ENCODE data around the gene DIRAS1.
"Not testable (repeated sequence)": the region's sequence is repeated elsewhere in the genome, so short reads cannot be mapped to it uniquely, and the experiment has no call there.

Gene DIRAS1

GRCh38 chr19:2726160-2726855 lies 5.1 kb upstream of the DIRAS1 start:
- no peak for DNase-seq

DNA sequence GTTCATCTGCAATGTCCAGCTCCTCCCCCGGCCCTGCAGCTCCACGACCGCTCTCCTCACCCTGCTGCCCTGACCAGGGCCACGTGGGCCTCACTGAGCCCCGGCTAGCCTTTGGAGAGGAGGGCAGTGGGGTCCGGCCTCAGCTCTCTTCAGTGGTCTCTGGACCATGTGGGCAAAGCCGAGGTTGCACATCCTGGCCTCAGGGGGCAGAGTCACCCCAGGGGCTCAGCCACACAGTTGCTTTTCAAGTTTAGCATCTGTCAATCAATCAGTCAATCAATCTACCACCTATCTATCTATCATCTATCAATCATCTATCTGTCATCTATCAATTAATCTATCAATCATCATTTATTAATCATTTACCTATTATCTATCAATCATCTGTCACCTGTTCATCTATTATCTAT lies 3.0 kb upstream of the DIRAS1 start:
- DNase-seq, result no peak

DNA sequence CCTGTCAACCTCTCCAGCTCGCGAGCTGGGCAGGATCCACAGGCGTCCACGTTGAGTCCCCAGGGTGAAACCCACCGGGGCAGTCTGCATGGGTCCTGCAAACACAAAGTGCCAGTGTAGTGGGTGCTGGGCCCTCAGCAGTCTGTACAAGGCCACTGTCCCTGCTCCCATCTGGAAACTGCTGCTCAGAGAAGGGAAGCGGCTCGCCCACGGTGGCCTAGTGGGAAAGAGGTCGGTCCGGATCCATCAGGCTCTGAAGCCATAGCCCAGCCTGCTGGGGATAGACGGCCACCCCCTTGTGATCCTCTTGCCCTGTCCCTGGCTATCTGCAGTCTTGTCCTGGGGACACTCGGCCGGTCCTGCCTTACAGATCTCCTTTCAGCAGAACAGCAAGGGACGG lies 2.6 kb upstream of the DIRAS1 start:
- no peak for DNase-seq

GRCh38 chr19:2723345-2723715 lies 2.2 kb upstream of the DIRAS1 start:
- DNase-seq, result no peak

GRCh38 chr19:2722541-2723344 lies 1.6 kb upstream of the DIRAS1 start:
- no peak for DNase-seq

DNA sequence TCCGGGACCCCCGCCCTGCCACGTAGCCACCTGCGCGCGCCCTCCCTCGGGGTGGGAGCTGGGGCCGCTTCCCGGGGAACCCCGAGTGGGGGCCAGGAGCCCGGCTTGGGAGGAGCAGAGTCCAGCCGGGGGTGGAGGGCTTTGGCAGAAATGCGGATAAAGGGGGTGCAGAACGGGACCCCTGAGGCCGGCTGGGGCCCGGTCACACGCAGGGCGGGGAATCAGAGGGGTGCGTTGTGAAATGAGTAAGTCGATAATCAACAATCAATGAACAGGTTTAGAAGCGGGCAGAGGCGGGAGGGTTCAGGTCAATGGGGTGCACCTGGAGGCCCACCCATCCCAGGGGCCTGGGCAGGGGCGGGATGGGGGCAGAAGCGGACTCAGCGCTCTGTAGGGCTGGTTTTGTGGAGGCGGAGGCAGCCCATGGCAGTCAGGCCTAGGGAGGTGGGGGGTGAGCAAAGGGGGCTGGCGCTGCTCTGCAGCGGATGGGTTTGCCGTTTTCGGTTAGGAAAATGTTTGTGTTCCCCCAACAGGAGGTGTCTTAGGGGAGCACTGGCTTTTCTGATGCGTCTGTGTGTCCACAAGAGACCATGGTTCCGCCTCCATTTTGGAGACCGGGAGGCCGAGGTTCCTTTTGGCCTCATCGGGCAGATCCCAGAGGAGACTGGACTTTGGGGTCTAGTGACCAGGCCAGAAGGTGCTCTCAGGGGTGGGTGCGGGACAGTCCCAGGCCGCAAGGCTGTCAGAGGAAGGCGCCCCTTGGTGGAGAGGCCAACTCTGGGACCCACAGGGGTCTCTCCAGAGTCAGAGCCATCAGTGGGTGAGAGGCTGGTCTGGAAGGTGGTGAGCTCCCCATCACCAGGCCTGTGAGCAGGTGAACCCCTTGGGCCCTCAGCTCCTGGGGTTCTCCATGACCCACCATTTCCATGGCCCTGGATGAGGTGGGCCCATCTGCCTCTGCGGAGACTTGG lies 683 bp upstream of the DIRAS1 start:
- no peak for DNase-seq

DNA sequence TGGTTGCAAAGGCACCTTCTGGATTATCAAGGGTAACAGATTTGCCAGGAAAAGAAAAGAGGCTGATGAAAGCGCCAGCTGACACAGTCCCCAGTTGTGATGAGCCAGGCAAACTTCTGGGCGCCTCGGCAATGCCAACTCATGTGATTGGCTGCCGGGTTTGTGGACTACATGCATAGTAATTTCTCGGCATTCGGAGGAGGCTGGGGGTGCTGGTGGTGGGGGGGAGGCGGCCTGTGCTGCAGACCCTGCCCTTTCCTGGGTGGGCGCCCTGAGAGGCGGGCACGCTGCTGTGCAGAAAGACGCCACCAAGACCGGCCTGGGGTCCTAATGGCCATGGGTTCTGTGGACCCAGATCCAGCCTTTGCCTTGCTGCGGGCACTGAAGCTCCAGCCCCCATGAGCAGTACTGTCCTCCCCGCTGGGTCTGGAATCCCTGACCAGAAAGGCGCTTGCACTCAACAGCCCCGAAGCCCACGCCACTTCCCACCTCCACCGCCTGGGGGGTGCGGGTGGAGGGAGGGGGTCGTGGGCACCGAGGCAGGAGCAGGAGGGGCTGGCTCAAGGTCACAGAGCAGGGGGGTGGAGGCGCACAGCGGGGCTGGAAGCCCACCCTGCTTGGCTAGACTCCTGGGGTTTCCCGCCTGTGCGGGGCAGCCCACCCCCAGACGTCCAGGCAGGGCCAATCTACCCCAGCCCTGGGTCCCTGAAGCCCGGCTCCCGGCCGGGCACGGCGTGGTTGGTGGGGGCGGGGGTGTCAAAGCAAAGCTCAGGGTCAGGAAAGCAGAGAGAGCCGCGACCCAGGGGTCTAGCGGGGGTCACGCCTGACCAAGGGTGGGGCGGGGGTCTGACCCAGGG lies 1.0 kb downstream of the DIRAS1 start:
- DNase-seq, result no peak

DNA sequence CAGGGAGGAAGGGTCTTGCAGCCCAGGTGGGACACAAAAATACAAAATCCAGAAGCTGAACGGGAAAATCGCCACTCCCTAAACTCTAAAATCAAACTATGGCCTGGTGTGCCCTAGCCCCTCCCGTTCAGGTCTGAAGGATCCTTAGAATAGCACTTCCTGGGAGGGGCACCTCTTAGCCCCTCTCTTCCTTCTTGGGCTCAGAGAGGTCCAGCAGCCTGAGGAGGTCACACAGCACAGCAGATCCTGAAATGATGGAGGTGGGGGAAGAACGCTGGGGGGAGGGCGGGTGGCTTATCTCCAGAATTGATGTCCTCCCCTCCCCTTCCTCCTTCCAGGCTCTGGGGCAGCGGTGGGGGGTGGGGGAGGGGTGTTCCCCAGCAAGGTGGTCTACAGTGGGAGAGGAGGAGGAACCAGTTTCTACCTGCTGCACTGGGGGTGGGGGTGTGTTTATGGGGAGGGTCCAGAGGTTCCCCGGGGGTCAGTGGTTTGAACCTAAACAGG lies 1.9 kb downstream of the DIRAS1 start:
- no peak for DNase-seq

DNA sequence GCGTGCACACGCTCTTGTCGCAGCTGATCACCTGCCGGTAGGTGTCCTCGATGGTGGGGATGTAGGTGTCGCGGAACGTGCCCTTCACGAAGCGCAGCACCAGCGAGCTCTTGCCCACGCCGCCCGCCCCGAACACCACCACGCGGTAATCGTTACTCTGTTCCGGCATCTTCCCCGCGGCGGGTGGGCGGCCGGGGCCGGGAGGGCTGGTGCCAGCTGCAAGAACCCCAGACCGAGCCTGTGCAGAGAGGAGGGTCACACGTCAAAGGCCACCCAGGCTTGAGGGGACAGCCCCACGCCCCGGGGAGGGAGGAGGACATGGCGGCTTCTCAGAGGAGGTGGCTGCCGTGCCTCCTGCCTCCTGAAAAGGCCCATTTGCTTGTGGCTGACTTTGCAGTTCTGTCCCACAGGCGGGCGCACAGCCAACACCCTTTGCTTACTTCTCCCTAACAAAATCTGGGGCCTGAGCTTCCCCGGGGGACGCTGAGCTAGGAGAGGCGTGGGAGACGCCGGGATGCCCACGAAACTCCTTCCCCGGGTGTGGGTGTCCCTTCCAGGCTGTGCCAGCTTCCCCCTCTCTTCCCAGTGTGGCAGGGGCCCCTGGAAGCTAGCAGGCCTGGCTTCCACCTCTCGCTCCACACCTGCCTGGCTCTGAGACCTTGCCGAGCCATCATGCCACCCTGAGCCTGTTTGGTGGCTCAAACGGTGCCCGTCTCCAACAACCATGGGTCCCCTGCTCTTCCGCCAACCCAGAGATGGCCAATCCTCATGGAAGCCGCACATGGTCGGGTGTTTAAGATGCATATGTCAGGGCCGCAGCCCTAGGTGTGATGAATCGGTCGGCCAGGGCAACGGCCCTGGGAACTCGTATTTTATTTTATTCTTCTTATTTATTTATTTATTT lies 3.3 kb downstream of the DIRAS1 start:
- no peak for DNase-seq

DNA sequence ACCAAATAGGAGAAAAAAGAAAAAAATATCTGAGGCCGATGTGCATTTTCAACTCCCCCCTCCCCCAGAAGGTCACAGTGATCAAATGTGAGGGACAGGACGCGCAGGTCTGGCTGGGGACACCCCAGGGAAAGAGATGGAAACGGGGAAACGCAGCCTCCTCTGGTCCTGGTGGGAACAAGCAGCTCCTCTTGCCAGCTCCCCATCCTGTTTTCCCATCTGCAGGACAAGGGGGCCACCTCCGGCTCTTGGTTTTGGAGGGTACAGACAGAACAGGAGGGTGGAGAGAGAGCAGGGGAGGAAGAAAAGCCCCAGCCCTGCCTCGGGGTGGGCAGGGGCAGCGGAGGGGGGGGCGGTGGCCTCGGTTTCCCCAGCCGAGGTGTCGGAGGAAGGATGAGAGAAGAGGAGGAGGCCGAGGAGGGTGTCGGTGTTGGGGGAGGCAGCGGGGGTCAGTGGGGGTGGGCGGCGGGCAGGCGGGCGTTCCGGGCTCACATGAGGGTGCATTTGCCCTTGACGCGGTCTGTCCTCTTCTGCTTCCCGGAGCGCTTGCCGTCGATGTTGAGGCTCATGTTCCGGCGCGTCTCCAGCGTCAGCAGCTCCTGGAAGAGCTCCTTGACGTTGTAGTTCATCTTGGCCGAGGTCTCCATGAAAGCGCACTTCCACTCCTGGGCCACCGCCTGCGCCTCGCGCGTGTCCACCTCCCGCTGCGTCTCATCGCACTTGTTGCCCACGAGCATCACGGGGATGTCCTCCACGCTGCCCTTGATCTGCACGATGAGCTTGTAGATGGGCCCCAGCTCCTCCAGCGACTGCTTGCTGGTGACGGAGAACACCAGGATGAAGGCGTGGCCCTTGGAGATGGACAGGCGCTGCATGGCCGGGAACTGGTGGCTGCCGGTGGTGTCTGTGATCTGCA lies 4.2 kb downstream of the DIRAS1 start:
- no peak for DNase-seq

DNA sequence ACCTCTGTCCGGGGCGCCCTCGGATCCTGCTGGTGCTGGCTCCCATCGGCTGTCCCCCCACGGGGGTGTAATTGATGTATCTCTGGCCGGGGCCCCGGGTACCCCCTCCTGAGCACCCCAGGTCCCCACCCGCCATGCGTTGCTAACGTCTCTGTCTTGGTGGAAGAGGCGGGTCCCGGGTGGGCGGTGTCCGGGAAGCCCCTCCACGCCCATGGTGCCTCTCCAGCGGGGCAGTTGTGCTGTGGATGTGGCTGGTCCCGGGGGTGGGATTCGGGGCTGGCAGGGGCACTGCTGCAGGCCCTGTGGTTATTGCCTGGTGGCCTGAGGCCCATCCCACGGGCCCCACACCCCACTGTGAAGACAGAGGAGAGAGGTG lies 4.9 kb downstream of the DIRAS1 start:
- DNase-seq, result no peak

GRCh38 chr19:2715470-2716274 lies 5.5 kb downstream of the DIRAS1 start:
- DNase-seq, result no peak

DNA sequence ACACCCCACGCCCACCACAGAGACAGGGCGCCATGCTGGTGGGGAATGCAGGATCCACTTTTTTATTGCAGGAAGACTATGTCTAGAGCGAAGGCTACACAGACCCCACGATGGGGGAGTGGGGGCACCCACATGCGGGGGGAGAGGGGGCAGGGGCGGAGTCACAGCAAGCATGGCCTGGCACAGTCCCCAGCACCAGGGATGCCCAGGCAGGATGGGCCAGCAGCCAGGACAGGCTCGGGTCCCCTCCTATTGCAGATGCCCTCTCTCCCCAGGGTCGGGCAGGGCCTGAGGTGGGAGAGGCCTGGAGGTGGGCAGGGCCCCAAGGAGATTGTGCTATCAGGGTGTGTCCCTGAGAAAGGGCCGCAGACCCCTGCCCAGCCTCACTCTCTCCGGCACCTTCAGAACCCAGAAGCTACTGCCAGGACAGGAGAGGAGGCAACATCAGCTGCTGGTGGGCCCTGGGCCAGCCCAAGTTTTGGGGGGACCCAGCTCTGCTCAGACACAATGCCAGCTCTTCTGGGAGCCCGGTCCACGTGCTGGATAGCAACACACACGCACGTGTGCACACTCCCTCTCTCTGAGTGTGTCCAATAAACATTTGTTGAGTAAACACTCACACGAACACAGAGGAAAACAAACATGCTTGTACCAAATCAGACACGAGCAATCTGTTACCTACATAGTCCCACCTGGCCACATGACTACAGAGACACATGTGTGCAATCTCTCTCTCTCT lies 6.5 kb downstream of the DIRAS1 start:
- DNase-seq, result no peak

- not testable (repeated sequence) for DNase-seq
Measured at GRCh38 chr19:2714102-2714501, 7.1 kb downstream of the DIRAS1 start.

- DNase-seq, result not testable (repeated sequence)
Measured at GRCh38 chr19:2713170-2713569, 8.0 kb downstream of the DIRAS1 start.

- DNase-seq, result no peak
Measured at GRCh38 chr19:2711875-2712205, 9.3 kb downstream of the DIRAS1 start.

GRCh38 chr19:2711172-2711874 lies 9.8 kb downstream of the DIRAS1 start:
- no peak for DNase-seq

GRCh38 chr19:2706251-2706650 lies 14.9 kb downstream of the DIRAS1 start:
- DNase-seq, result no peak

Data from activated CD4-positive, alpha-beta T cell treated with anti-CD3 and anti-CD28 coated beads, Interleukin-2, amount 50 U/mL, for 16 hours (primary cell).